Retinal pigment epithelial cell (primary cell): ENCODE data around the gene PCDH20.

Experiments
- DNase-seq: peaks from one replicate; pipeline ENCODE4 v3.0.0-alpha.2; 2010; ENCODE audit warnings: low read depth
- H3K4me3 ChIP-seq: 2 replicates; pipeline ENCODE4 v1.5.1; 2011; ENCODE audit warnings: mild to moderate bottlenecking, low read length, control low read depth, moderate library complexity
- TF ChIP-seq, protein P1 (sequence below): conservative IDR thresholded peaks from 2 replicates; pipeline ENCODE4 v1.5.1; 2011; ENCODE audit warnings: low read depth, low read length, control low read depth, inconsistent platforms

Gene PCDH20

DNA sequence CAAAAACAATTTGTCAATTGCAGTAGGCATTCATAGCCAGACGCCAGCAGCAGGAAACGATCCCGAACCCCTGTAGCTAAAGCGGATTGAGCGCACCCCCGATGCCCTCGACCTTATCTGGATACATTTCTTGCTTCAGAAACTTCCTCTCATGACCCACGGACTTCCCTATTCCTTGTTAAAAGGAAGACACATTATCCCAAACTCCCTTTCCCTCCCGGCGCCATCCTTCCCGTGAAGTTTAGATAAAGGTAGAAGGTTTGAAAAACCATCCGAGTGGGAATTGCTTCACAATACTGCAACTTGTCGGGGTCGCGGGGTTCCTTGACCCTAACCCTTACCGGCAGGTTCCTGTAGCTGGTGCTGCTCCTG lies 977 bp downstream of the PCDH20 start:
- TF ChIP-seq, protein P1, sequence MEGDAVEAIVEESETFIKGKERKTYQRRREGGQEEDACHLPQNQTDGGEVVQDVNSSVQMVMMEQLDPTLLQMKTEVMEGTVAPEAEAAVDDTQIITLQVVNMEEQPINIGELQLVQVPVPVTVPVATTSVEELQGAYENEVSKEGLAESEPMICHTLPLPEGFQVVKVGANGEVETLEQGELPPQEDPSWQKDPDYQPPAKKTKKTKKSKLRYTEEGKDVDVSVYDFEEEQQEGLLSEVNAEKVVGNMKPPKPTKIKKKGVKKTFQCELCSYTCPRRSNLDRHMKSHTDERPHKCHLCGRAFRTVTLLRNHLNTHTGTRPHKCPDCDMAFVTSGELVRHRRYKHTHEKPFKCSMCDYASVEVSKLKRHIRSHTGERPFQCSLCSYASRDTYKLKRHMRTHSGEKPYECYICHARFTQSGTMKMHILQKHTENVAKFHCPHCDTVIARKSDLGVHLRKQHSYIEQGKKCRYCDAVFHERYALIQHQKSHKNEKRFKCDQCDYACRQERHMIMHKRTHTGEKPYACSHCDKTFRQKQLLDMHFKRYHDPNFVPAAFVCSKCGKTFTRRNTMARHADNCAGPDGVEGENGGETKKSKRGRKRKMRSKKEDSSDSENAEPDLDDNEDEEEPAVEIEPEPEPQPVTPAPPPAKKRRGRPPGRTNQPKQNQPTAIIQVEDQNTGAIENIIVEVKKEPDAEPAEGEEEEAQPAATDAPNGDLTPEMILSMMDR: no peak
- no peak for DNase-seq

DNA sequence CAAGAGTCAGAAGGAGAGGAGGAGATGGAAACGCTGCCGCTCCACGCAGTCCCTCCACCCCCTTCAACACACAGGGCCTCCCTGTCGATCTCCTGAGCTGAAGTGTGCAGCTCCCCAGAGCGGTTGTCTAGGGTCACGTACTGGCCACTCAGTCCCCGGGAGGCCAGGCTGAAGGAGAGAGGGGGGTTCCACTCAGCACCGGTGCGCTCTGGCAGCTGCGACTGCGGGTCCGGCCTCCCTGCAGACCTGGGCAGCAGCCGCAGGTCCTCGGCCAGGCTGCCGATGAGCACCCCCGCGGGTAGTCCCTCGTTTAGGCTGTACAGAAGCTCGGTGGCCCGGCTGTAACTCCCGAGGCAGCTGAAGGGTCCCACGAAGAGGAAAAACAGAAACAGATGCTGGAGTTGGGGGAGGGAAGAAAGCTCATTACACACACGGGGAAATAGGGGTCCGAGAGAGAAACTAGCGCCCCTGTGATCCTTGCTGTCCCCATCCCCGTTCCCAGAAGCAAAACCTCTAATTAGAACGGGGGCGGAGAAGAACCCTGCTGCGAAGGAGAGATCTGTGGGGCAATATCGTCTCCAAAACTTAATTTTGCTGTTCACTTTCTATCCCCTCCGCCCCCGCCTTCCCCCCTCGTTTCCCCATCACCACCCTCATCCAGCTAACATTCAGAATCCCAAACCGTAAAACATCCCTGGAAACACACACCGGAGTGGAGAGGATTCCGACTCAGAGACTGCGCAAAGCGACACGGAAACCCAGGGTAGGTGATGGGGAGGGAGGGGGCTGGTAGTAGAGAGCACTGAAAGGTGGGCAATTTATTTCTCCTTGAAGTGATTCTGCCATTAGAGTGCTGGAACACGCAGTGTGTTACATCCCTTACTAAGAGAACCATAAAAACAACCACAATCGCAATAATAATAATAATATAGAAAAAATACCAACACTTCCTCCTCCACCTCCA lies 1.8 kb downstream of the PCDH20 start:
- H3K4me3 ChIP-seq: peak overlapping the region; percentile 66
- no peak for DNase-seq
- TF ChIP-seq, protein P1: no peak

More for the DNA sequence above, 977 bp downstream of the PCDH20 start:
- peak overlapping the region; percentile 66 for H3K4me3 ChIP-seq

DNA sequence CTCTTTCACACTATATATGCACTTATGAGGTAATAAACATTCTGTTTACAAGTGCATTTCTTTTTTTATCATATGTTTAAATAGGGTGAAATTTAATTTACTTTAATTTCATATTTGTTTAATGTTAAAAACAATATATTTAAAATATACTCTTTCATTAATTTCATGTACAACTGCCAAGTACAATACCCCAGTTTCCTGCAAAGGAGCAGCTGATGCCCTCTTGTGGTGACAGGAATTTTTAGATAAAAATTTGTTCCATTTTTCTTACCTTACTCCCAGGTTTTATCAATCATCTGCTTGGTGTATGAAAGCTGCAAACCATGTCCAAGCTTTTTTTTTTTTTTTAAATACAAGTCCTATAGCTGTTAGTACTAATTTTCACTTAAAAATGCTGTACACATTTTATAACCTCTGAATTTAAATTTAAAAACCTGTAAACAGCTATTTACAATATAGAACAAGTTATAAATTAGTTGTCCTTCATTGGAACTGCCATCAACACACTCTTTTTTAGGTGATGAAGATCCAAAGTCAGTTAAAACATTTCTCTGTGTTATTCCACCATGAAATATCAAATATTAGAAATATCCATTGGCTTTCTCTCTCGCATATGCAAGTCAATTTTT lies 4.9 kb downstream of the PCDH20 start:
- H3K4me3 ChIP-seq: no peak overlapping the region
- DNase-seq: no peak
- TF ChIP-seq, protein P1: peak; percentile 68

DNA sequence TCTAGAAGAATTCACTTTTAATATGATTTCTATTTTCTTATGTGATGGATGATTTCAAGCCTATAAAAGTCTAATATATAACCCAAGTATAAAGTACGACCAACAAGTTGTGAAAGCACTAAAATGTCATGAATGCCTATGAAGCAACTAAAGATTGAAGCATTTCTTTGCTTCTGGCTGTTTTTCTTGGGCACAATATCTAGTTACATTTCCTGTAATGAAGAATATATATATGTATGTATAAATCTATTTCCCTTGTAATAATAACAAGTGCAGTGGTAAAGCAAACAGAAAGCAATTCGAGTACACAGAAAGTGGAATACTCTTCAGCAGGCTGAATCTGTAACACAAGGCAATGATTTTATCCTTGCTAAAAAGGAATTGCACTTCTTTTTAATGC lies 5.4 kb downstream of the PCDH20 start:
- no peak overlapping the region for H3K4me3 ChIP-seq
- TF ChIP-seq, protein P1: no peak
- no peak for DNase-seq

DNA sequence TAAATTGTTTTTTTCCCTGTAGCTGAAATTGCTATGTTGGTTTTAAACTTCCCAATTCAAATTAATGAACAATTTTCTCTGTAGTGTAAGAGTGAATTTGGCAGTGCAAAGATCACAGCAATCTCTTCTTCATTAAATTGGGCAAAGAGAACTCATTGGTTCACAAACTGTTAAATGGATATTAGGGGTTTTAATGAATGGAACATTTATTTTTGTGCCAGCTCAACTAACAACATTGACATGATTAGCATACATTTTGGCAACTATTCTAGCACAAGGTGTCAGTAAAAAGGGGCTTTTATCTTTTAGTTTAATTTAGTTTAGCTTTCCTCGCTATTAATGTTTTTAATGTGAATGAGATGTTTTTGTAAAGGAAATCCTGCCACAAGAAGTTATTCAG lies 7.1 kb downstream of the PCDH20 start:
- DNase-seq: no peak
- H3K4me3 ChIP-seq: no peak overlapping the region
- TF ChIP-seq, protein P1: no peak

DNA sequence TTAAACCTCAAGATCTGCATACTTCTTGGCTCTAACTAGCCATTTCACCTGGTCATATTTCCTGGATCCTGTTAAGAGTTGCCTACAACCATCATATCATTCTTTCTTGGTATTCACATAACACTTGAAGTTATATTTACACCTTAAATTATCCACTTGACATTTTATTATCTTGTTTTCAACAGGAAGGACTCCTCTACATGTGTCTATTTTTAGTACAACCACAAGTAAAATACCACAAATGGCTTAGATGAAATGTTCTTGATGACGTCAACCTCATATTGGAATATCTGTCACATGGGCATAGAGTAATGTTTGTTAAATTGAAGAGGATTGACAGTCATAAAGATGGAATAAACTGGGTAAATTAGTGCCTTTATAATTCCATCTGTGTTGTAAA lies 9.4 kb downstream of the PCDH20 start:
- TF ChIP-seq, protein P1: no peak
- DNase-seq: no peak
- no peak overlapping the region for H3K4me3 ChIP-seq

DNA sequence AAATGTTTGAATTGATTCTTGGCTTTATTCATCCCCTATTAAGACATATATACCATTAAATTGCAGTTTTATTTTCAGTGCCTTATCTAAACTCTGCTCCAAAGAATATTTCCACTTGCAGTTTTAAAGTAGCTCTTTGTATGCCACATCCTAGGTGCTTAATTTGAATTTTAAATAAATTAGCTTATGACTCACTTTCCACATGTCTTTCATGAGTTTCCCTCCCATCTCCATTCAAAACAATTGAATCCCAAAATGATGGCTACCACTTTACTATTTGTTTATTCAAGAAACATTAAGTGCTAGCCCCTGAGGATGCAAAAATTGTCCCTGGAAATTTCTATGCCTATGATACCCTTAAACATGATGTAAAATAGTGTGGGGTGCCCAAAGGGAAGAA lies 19.5 kb downstream of the PCDH20 start:
- no peak for DNase-seq
- TF ChIP-seq, protein P1: no peak
- H3K4me3 ChIP-seq: no peak overlapping the region
